Liver (tissue), 9 donors: Measurements from ENCODE around the gene MAT2A. TPM values are rescaled to one million over a fixed set of nuclear protein-coding genes. Genes with fewer than 3 reads are reported as not detected.

Experiments
- DNase-seq: peaks from one replicate; pipeline ENCODE4 v3.0.0-alpha.2; 2017; ENCODE audit warnings: low spot score
- H3K27ac ChIP-seq, 2 donors: one replicate each; pipeline ENCODE4 v1.7.0; 2013; ENCODE audit warnings: inconsistent platforms in 2 of 2, low read length in 2 of 2, control low read depth in 1 of 2, low read depth in 1 of 2, mild to moderate bottlenecking in 1 of 2
- H3K27me3 ChIP-seq, 4 donors: one replicate each; pipeline versions ENCODE4 v1.6.1 to v1.7.0; 2013; ENCODE audit warnings: low read length in 3 of 4, inconsistent platforms in 1 of 4, mild to moderate bottlenecking in 1 of 4, moderate library complexity in 1 of 4; ENCODE audit not compliant: control insufficient read depth in 4 of 4, insufficient read depth in 4 of 4
- H3K36me3 ChIP-seq, 4 donors: one replicate each; pipeline versions ENCODE4 v1.6.1 to v1.7.0; 2013; ENCODE audit warnings: low read length in 3 of 4, mild to moderate bottlenecking in 3 of 4, low read depth in 1 of 4, moderate library complexity in 1 of 4; ENCODE audit not compliant: control insufficient read depth in 4 of 4, insufficient read depth in 3 of 4
- H3K4me1 ChIP-seq, 4 donors: one replicate each; pipeline versions ENCODE4 v1.6.1 to v1.7.0; 2013; ENCODE audit warnings: low read length in 3 of 4, mild to moderate bottlenecking in 3 of 4, moderate library complexity in 1 of 4; ENCODE audit not compliant: control insufficient read depth in 4 of 4, insufficient read depth in 4 of 4
- H3K4me3 ChIP-seq, 3 donors: one replicate each; pipeline versions ENCODE4 v1.6.1 to v1.7.0; 2013; ENCODE audit warnings: low read length in 3 of 3, control low read depth in 1 of 3, low read depth in 1 of 3, mild to moderate bottlenecking in 1 of 3
- H3K9ac ChIP-seq, 2 donors: one replicate each; pipeline ENCODE4 v1.7.0; 2013; ENCODE audit warnings: low read length in 2 of 2, mild to moderate bottlenecking in 2 of 2, moderate library complexity in 2 of 2, control low read depth in 1 of 2, low read depth in 1 of 2
- H3K9me3 ChIP-seq, 4 donors: one replicate each; pipeline versions ENCODE4 v1.6.1 to v1.7.0; 2013; ENCODE audit warnings: low read length in 3 of 4; ENCODE audit not compliant: control insufficient read depth in 4 of 4
- ATF3 ChIP-seq: IDR thresholded peaks from 2 replicates; pipeline ENCODE4 v1.6.1; 2016; ENCODE audit warnings: antibody characterized with exemption
- CTCF ChIP-seq: fragments of 150-350 bp; IDR thresholded peaks from 2 replicates; pipeline ENCODE4 v1.5.1; 2017; ENCODE audit warnings: improper control_type of control experiment, low read depth, low read length; ENCODE audit not compliant: missing input control
- EGR1 ChIP-seq, 2 donors: IDR thresholded peaks; 2 replicates each; pipeline ENCODE4 v1.6.1; 2016 to 2018; ENCODE audit warnings: antibody characterized with exemption in 2 of 2, low read depth in 2 of 2
- FOXA1 ChIP-seq: IDR thresholded peaks from 2 replicates; pipeline ENCODE4 v1.6.1; 2016; ENCODE audit warnings: antibody characterized with exemption
- FOXA2 ChIP-seq: IDR thresholded peaks from 2 replicates; pipeline ENCODE4 v1.6.1; 2016; ENCODE audit warnings: antibody characterized with exemption
- GABPA ChIP-seq, 2 donors: IDR thresholded peaks in 1 of 2; conservative IDR thresholded peaks in 1 of 2; 2 replicates each; pipeline ENCODE4 v1.6.1; 2016; ENCODE audit warnings: antibody characterized with exemption in 2 of 2, mild to moderate bottlenecking in 1 of 2, moderate library complexity in 1 of 2
- HNF4A ChIP-seq, 2 donors: conservative IDR thresholded peaks; 2 replicates each; pipeline ENCODE4 v1.6.1; 2016; ENCODE audit warnings: antibody characterized with exemption in 2 of 2, mild to moderate bottlenecking in 2 of 2
- HNF4G ChIP-seq: IDR thresholded peaks from 2 replicates; pipeline ENCODE4 v1.6.1; 2016; ENCODE audit warnings: antibody characterized with exemption
- JUND ChIP-seq, 2 donors: IDR thresholded peaks; 2 replicates each; pipeline ENCODE4 v1.6.1; 2016; ENCODE audit warnings: antibody characterized with exemption in 2 of 2
- NR2F2 ChIP-seq: IDR thresholded peaks from 2 replicates; pipeline ENCODE4 v1.6.1; 2016; ENCODE audit warnings: antibody characterized with exemption
- RAD21 ChIP-seq, 2 donors: IDR thresholded peaks; 2 replicates each; pipeline ENCODE4 v1.6.1; 2016; ENCODE audit warnings: antibody characterized with exemption in 2 of 2, mild to moderate bottlenecking in 2 of 2
- REST ChIP-seq: IDR thresholded peaks from 2 replicates; pipeline ENCODE4 v1.6.1; 2016; ENCODE audit warnings: antibody characterized with exemption, mild to moderate bottlenecking
- RXRA ChIP-seq, 2 donors: IDR thresholded peaks; 2 replicates each; pipeline ENCODE4 v1.6.1; 2017 to 2018; ENCODE audit warnings: antibody characterized with exemption in 2 of 2, mild to moderate bottlenecking in 1 of 2
- SP1 ChIP-seq: IDR thresholded peaks from 2 replicates; pipeline ENCODE4 v1.6.1; 2018; ENCODE audit warnings: antibody characterized with exemption, mild to moderate bottlenecking
- TAF1 ChIP-seq: conservative IDR thresholded peaks from 2 replicates; pipeline ENCODE4 v1.6.1; 2016; ENCODE audit warnings: antibody characterized with exemption, mild to moderate bottlenecking
- YY1 ChIP-seq: IDR thresholded peaks from 2 replicates; pipeline ENCODE4 v1.6.1; 2016; ENCODE audit warnings: antibody characterized with exemption, mild to moderate bottlenecking
- ZBTB33 ChIP-seq: IDR thresholded peaks from 2 replicates; pipeline ENCODE4 v1.6.1; 2016; ENCODE audit warnings: antibody characterized with exemption
- WGBS: extraction: QIAGEN DNeasy Blood & Tissue Kit; methylation state at CpG from one replicate; pipeline ENCODE4 v1.1.7; 2013; 5-methylcytosine and 5-hydroxymethylcytosine counted together
- polyA plus RNA-seq, 2 donors: library from polyadenylated mRNA; stranded (reverse) in 1 of 2; unstranded in 1 of 2; fragments of 200-250 nt in 1 of 2; fragments of >200 nt in 1 of 2; fragmentation: Nextera tagmentation in 1 of 2; extraction: Ambion mirVana in 1 of 2; gene quantifications; one replicate each; pipeline versions ENCODE4 v1.2.1 to v1.2.3, GENCODE V29; 2013 to 2015
- total RNA-seq, 2 donors: library from RNA; depleted of rRNA; stranded (reverse); fragments of >200 nt; gene quantifications; one replicate each; pipeline ENCODE4 v1.2.3, GENCODE V29; 2014
- TF ChIP-seq, protein P1 (sequence below): IDR thresholded peaks from 2 replicates; pipeline ENCODE4 v1.6.1; 2016; ENCODE audit warnings: antibody characterized with exemption
- donor health status: healthy.
- donor health status: healthy.
- donor health status: healthy.
- donor health status: healthy.
- donor health status: healthy.

MAT2A gene
- total and polyA plus RNA-seq, 4 donors: 48.3 to 104 (median 79.9) TPM

DNA sequence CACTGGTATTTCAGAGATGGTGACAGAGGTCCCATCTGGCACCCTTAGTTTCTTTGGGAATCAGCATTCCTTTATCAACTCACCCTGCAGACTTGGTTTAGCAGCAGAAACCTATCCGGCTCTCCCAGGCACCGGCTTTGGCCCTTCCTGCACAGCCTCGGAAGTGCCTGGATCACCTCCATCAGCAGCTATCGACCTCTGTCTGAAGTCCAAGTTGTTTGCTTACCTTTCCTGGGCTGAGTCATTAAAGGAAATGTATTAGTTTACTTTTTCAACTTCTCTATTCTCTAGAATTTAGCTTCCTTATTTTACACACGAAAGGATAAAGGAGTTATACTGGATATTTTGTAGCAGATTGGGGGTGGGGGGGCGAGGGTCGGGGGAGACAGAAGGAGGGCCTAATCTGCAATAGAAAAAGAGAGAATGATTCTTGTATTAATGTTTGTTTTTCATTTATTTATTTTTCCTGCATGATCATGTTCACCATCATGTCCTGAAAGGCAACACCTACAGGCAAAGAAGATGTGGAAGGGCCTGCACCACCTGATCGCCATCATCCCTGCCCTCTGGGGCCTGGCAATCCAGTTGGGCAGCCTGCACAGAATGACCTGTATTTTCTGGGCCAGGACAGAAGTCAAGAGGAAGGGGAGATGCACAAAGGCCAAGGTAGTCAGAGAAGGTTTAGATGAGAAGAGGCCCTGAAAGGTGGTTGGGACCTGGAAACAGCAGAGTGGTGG is 22.1 kb upstream of the MAT2A start:
- WGBS: 27% methylated on average over 8 of the region's 8 CpGs
- no peak overlapping the region for H3K27ac ChIP-seq

More for the DNA sequence above, 22.1 kb upstream of the MAT2A start:
- H3K4me3 ChIP-seq: no peak overlapping the region
- DNase-seq: no peak
- no peaks in the 10 kb centered on the region for H3K27me3 ChIP-seq
- no peaks in the 10 kb centered on the region for H3K36me3 ChIP-seq
- H3K9me3 ChIP-seq: no peaks in the 10 kb centered on the region
- no peak overlapping the region for H3K9ac ChIP-seq
- TF ChIP-seq CTCF (no peak), SP1 (peak; percentile 61), TAF1 (no peak), RAD21 (IDR thresholded peaks at IDR 0.05) (peak; percentile 36 to 39), FOXA1 (peak; percentile 21), REST (no peak), ATF3 (peak; percentile 50), EGR1 (IDR thresholded peaks at IDR 0.05; ENCODE audit: low read depth in 2 of 2) (peak in 1 of 2 donors; percentile 14), HNF4A (conservative IDR thresholded peaks at IDR 0.05) (peak; percentile 87 to 88), ZBTB33 (no peak), NR2F2 (no peak), RXRA (IDR thresholded peaks at IDR 0.05) (peak; percentile 34 to 60), YY1 (no peak), HNF4G (peak; percentile 76), GABPA (IDR thresholded peaks at IDR 0.05 in 1 of 2, conservative IDR thresholded peaks at IDR 0.05 in 1 of 2) (no peak), FOXA2 (no peak), JUND (IDR thresholded peaks at IDR 0.05) (peak; percentile 58 to 75)
- TF ChIP-seq, protein P1, sequence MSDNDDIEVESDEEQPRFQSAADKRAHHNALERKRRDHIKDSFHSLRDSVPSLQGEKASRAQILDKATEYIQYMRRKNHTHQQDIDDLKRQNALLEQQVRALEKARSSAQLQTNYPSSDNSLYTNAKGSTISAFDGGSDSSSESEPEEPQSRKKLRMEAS: peak; percentile 36
- H3K4me1 ChIP-seq: peaks cover 0 to 13% (median 7%) of the 10 kb centered on the region in 4 donors
